Midbrain (tissue), 1 donor: ENCODE data around the gene TMX2.
"Not testable (repeated sequence)": the region's sequence is repeated elsewhere in the genome, so short reads cannot be mapped to it uniquely, and the experiment has no call there.

ENCODE experiments used
- DNase-seq: peaks from one replicate; lab custom pipeline; 2025; lab: John Stamatoyannopoulos, UW

TMX2 gene, protein sequence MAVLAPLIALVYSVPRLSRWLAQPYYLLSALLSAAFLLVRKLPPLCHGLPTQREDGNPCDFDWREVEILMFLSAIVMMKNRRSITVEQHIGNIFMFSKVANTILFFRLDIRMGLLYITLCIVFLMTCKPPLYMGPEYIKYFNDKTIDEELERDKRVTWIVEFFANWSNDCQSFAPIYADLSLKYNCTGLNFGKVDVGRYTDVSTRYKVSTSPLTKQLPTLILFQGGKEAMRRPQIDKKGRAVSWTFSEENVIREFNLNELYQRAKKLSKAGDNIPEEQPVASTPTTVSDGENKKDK

DNA sequence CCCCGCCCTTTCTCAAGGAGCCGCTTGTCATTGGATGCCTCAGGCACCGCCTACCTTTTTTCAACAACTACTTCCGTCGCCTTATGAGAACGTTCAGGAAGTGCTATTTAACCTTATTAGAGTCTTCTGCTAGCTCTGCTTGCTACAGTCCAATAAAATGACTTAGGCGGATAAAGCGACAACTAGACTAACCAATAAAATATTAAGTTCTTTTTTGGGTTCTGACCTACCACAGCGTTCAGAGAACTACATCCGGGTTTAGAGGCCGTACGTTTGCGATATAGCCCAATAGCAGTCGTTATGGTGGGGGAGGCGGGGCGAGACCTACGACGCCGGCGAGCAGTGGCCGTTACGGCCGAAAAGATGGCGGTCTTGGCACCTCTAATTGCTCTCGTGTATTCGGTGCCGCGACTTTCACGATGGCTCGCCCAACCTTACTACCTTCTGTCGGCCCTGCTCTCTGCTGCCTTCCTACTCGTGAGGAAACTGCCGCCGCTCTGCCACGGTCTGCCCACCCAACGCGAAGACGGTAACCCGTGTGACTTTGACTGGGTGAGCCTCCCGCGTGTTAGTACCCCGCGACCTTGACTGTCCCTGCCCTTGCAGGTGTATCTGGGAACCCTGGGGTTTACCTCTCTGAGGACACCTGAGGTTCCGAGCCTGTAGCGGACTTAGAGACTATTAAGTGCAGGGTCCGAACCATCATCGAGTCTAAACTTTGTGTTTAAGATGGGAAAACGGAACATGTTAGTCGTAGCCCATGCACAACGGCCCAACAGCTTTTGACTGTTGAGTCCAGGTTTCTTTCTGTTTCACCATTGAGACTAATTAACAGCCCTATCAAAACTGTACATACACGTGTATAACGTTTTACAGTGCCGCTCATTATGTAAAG is at the start of gene TMX2:
TMX2 (plus strand) TSS at position 338 of the 895 bp plus-strand sequence; CDS start at position 364, 26 bp downstream.
- DNase-seq = peak; percentile 99

DNA sequence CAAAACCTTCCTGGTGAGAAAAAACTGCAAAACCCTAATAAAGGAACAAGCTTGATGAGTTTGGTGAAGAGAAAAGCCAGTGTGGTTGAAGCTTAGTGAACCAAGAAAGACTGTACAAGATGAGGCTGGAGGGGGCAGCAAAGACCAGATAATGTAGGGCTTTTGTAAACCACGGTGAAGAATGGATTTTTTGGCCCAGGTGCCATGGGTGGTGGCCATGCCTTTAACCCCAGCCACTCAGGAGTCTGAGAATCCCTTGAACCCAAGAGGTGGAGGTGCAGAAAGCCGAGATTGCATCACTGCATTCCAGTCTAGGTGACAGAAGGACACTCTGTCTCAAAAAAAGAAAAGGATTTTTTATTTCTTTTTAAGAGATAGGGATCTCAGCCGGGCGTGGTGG is 49.5 kb upstream of the TMX2 start:
- no peak for DNase-seq

DNA sequence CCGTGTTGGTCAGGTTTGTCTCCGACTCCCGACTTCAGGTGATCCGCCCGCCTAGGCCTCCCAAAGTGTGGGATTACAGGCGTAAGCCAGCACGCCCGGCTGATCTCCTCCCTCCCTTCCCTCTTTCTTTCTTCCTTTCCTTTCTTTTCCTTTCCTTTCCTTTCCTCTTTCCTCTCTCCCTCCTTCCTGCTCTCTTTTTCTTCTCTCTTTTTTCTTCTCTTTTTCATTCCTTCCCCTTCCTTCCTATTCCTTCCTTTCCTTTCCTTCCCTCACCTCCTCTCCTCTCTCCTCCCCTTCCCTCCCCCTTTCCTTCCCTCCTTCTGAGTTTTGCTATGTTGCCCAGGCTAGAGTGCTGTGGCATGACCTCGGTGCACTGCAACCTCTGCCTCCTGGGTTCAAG is 48.4 kb upstream of the TMX2 start:
- DNase-seq = no peak

DNA sequence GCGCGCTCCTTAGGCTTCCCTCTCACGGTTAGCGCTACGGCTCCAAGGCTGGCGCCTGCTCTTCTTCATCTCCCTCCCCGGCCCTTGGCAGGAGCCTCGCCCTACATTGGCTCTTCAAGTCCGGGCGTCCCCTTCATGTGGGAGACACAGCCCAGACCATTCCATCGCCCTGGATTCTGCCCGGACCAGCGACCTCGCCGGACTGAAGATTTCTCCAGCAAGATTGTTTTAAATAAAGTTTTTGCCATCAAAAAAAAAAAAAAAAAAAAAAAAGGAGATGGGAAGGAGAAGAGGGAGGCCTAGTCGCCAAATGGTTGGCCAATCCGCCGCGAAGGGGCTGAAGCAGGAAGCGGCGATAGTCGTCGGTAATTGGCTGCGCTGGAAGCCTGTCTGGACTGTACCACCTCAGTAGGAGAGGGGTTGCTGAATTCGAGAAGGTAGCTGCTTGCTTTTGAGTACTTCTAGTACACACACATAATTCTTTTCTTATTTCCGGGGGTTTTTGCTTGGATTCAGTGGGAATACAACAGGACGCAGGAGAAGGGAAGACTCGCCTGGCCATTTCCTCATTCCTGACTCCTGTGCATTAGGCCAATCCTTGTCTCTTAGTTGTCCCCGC is 45.2 kb upstream of the TMX2 start:
- peak; percentile 99 for DNase-seq

DNA sequence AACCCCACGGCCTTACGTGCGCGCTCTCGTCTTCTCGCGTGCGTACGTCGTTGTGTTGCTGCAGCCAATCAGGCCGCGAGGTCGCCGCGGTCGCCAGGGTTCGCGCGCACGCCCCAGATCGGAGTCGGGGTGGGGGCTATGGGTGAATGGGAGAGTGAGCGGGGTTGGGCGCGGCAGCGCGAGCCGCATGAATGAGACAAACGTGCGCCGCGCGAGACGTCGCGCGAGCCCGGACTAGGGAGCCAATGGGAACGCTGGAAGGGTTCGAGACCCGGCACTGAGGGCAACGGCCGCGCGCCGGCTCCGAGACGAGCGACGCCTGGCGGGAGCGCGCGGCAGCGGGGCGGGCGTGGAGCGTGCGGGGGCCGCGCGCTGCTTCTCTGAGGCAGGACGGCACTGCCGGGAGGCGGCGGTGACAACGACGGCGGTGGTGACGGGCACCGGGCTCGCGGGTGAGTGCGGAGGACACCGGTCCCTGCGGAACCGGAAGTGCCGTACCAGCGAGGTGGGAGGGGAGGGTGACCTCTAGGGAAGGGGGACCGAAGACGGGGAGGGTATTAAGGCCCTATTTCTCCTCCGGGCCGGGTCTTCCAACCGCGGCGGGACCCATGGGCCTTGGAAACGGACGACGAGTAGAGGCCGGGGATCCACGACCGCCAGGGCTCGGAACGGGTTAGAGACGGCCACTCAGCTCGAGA is 44.5 kb upstream of the TMX2 start, which contains the start of gene ZDHHC5:
ZDHHC5 (plus strand) TSS at position 379 of the 698 bp plus-strand sequence. CDS start 4,977 bp downstream, outside the sequence.
- DNase-seq = peak; percentile 99

DNA sequence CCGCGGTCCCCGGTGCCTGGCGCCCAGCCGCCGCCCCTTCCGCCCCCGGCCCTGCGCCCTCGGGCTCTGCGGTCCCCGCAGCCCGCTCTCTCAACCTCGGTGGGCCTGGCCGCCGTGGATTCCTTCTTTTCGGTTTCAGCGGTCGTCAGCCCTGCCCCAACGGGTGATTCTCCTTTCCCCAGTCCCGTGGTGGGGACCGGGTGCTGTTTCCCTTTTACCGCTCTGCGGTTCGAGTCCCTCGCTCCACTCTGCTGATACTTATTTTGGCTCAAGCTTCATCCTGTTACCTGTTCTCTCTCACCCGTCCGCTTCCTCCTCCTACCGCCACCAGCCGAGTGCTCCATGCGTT is 44.0 kb upstream of the TMX2 start:
- no peak for DNase-seq

DNA sequence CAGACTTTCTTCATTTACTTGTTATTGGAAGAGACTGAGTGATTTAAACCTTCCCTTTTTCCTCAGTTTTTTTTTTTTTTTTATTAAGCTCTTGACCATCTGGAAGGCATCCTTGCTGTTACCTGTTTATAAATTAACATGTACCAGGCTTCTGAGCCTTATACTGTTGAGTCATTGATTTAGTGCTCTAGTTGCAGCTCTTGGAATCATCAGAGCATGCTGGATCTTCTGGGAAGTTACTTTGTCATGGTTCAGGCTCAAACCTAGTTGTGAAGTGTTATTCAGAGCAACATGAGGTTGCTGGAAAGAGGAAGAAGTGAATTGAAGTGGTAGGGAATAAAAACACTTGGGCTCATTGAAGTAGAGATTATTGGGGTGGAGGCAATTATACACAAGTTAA is 38.1 kb upstream of the TMX2 start:
- no peak for DNase-seq

DNA sequence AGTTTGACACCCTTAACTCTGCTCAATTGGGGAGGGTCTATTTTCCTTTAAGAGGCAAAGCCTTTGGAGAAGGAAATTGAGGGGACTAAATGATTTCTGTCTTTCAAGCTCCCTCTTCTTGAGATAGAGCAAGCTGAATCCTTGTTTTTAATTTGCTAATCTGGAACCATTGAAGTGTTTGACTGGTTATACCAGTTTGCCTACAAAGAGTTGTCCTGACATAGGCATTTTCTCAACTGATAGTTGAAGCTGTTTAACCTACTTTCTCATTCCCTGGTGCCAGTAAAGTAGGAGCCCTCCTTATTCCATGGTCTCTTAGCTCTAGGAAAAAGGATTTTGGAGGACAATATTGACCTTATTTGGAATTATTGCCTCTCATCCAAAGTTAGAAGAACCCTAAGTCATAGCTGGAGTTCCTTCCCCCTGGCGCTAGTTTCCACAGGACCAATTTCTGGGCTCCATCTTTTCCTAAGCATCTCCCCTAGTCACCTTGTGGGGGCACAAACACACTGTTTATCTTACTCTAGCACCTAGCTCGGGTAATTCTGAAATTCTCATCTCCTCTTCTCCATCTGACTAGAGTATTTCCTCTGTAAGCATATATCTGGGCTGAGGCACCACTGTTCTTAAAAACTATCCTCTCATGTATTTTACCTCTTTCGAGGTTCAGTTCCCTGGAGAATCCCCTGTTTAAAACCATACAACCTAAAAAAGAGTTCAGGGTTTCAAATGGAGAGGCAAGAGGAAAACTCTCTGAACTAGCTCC is 37.0 kb upstream of the TMX2 start:
- DNase-seq = no peak

DNA sequence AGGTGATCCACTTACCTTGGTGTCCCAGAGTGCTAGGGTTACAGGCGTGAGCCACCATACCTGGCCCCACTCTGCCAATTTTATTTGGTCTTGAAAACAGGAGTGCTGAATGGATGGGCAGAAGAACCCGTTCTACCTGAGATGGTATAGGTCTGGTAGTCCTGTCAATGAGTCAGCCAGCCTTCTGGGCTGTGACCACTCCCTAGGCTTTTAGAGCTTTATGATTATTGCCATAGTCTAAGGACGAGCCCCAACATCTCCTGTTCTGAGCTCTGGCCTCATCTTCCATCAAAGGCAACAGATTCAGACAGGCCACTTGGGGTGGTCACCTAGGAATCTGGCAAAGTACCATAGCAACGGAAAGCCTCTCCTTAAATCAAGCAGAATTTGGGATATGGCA is 33.0 kb upstream of the TMX2 start:
- no peak for DNase-seq

DNA sequence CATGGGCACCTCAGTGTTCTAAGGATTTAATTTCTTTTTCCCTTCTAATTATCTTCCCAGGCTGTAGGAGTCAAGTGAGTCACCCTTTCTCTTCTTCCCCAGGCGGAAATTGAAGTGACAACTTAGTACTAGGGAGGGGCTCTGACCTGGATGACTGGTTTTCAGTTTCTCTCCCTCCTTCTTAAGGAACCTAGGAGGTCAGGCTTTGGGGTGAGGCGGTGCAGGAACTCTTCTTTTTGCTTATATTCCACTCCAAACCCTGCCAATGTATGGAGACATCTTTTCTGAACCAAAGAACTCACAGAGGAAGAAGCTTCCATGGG is 31.9 kb upstream of the TMX2 start:
- no peak for DNase-seq

DNA sequence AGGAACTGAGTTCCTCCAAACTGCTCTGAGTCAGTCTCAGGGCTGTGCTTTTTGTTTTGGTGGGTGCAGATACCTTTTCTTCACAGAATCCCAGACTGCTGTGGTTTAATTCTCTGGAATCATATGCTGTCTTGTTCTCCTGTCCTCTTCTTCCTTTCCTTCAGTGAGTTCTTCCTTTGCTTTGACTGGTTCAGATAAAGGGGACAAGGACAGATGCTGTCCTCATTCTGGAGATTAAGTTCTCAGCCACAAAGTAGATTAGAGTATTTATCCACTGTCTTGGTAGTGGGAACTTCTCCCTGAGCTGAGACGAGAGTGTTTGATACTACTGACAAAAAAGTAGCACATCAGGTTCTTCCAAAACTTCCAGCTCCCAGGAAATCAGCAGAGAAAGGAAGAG is 31.2 kb upstream of the TMX2 start:
- DNase-seq = no peak

DNA sequence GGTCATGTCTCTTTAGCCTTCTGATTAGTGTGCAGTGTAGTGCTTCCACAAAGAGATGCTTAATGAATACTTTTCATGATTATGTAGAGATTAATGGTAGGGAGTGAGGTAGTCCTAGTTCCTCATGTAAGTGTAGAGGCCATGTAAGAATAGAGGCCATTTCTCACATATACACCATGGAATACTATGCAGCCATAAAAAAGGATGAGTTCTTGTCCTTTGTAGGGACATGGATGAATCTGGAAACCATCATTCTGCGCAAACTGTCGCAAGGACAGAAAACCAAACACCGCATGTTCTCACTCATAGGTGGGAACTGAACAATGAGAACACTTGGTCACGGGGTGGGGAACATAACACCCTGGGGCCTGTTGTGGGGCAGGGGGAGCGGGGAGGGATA is 21.9 kb upstream of the TMX2 start:
- not testable (repeated sequence) for DNase-seq

DNA sequence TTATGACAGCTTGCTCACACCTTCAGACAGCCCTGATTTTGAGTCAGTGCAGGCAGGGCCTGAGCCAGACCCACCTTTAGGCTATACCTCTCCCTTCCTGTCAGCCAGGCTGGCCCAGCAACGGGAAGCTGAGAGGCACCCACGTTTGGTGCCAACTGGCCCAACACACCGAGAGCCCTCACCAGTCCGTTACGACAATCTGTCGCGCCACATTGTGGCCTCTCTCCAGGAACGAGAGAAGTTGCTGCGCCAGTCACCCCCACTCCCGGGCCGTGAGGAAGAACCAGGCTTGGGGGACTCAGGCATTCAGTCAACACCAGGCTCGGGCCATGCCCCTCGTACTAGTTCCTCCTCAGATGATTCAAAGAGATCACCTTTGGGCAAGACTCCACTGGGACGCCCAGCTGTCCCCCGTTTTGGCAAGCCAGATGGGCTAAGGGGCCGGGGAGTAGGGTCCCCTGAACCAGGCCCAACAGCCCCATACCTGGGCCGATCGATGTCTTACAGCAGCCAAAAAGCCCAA is 13.5 kb upstream of the TMX2 start:
- DNase-seq = no peak

DNA sequence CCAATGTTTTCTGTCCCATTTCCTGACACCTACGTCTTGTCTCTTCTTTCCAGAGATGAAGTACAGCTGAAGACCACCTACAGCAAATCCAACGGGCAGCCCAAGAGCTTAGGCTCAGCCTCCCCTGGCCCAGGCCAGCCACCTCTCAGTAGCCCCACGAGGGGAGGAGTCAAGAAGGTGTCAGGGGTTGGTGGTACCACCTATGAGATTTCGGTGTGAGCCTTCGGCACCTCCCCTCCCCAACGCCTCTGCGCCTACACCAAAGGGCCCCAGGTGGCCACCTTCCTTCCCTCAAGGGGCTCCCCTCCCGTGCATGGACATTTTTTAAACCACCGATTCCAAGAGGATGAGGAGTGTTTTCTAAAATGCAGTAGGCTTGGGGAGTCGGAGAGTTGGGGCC is 12.6 kb upstream of the TMX2 start:
- DNase-seq = no peak

DNA sequence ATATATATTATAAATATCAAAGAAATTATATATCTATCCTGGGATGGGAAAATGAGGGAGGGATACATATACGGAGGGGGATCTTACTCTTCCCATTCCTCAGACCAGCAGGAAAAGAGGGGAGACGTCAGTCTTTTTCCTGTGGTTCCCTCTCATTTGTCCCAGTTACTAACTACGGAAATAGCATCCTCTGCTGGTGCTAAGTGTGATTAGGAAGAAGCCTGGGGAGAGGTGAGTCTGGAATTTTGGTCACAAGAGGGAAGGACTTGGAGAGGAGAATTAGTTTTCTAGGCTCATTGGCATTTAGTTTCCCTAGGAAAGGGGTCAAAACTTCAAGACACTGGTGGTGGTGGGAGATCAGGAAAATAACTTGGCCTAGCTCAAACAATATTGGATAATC is 12.0 kb upstream of the TMX2 start:
- DNase-seq = no peak

DNA sequence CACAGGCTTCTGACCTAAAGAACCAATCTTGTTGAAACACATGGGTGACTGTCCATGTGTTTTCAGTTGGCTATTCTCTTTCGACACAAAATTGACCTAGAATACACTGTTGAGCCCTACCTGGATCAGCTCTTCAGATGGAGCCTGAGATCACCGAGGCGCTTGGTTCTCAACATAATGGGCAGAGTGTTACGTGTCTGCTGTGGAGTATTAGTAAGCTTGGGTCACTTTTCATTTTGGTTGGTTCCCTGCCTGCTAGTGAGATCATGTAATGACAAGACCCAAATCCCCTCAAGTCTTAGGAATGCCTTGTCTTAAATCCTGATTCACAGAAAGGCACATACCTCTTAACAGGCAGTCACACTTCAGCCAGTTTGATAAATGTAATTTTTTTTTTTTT is 9.1 kb upstream of the TMX2 start:
- no peak for DNase-seq

DNA sequence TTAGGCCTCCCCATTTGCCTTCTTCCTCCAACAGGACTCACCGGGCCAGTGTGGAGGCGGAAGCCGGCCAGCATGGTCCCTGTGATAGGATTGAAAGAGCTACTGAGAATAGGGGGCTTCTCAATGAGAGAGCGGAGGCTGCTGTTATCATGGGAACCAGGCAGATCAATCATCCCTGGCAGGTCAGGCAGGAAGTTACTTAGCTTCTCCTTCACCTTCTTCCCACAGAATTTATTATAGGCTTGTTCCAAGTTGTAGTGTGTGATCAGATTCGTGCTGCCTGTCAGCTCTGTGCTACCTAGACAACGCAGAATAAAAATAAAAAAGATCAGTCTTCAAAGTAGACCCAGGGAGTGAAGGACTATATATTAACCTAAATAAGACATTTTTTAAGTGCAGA is 7.5 kb upstream of the TMX2 start:
- DNase-seq = no peak

DNA sequence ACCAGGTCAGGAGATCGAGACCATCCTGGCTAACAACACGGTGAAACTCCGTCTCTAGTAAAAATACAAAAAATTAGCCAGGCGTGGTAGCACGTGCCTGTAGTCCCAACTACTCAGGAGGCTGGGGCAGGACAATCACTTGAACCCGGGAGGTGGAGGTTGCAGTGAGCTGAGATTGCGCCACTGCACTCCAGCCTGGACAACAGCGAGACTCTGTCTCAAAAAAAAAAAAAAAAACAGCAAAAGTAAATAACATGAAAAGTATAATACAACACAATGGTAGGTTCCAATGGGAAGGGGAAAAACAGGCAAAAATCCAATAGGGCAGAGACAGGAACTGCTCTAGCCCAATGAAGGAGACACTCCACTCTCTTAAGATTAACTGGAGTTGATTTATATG is 7.0 kb upstream of the TMX2 start:
- not testable (repeated sequence) for DNase-seq

DNA sequence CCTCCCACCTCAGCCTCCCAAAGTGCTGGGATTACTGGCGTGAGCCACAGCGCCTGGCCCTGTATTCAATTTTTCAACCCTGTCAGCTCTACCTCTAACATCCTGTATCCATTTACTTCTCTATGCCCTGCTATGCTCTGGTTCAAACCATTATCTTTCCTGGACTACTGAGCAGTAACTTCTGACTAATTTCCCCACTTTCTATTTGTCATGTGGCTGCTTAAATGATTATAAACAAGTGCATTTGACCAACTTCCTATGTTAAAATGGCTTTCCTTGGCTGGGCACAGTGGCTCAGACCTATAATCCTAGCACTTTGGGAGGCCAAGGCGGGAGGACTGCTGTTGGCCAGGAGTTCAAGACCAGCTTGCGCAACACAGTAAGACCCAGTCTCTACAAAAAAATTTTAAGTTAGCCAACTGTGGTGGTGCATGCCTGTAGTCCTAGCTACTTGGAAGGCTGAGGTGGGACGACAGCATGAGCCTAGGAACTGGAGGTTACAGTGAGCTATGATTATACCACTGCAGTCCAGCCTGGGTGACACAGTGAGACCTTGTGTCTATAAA is 2.5 kb upstream of the TMX2 start:
- DNase-seq = no peak

DNA sequence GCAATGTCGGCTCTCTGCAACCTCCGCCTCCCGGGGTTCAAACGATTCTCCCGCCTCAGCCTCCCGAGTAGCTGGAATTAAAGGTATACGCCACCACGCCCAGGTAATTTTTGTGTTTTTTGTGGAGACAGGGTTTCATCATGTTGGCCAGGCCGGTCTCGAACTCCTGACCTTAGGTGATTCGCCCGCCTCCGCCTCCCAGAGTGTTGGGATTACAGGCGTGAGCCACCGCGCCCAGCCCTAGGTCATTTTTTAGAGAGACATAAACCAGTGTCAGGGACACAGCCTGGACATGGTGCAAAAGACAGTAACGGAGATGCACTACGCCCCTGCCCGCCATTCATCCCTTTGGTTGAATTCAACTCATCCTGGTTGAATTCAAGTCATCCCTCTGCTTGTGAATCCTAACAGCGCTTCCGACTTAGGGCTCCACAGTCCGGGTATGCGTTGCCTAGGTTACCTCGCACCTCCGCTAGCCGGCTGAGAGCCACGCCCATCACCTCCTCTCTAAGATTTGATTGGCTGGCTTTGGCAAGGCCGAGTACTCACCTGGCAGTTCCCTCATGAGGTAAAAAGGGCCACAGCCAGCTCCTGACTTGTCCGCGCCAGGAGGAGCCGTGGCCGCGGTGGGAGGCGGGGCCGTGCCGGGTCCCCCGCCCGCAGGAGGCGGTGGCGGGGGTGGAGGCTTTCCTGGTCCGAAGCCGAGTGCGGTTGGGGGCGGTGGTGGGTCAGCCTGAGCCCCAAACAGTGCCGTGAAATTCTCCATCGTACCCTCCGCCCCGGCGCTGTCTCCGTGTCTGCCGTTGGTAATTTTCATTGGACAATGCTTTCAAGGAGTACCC is 758 bp upstream of the TMX2 start, which contains the start of gene MED19:
MED19 (minus strand) TSS at position 802 of the 842 bp plus-strand sequence; CDS start at position 766, 36 bp downstream.
- peak; percentile 87 for DNase-seq
